Activated CD8-positive, alpha-beta T cell treated with anti-CD3 and anti-CD28 coated beads for 36 hours (primary cell): ENCODE results near the gene IGFBPL1. TPM values are rescaled to one million over a fixed set of nuclear protein-coding genes. Genes with fewer than 3 reads are reported as not detected.

Experiments used
- ATAC-seq: fragments of 200-7000 bp; cut with Tn5 transposase; one replicate; pipeline ENCODE4 v1.10.0; 2021; ENCODE audit warnings: mild to moderate bottlenecking, moderate library complexity
- CTCF ChIA-PET: fragments of 350-600 bp; sonication (Branson Sonifier 250); formaldehyde crosslinking; loops from one replicate; lab custom pipeline; 2021; ENCODE audit warnings: antibody characterized with exemption; lab: Charles Lee
- POLR2A ChIA-PET: fragments of 350-600 bp; sonication (Branson Sonifier 250); formaldehyde crosslinking; loops from one replicate; lab custom pipeline; 2021; ENCODE audit warnings: antibody characterized with exemption; lab: Charles Lee
- DNase-seq: peaks from one replicate; pipeline ENCODE4 v3.0.0-alpha.2; 2020
- H3K27ac Mint-ChIP-seq: one replicate; pipeline ENCODE4 v1.8.0; 2021; ENCODE audit warnings: mild to moderate bottlenecking, mixed read lengths
- H3K27me3 Mint-ChIP-seq: one replicate; pipeline ENCODE4 v1.8.0; 2021; ENCODE audit warnings: mixed read lengths
- H3K36me3 Mint-ChIP-seq: one replicate; pipeline ENCODE4 v1.8.0; 2021; ENCODE audit warnings: low read depth, mixed read lengths
- H3K4me1 Mint-ChIP-seq: one replicate; pipeline ENCODE4 v1.8.0; 2021; ENCODE audit warnings: low read depth, mixed read lengths
- H3K4me3 Mint-ChIP-seq: one replicate; pipeline ENCODE4 v1.8.0; 2021; ENCODE audit warnings: mild to moderate bottlenecking, moderate library complexity, mixed read lengths
- H3K9me3 Mint-ChIP-seq: one replicate; pipeline ENCODE4 v1.8.0; 2021; ENCODE audit warnings: mixed read lengths
- intact Hi-C: fragments of 100-400 bp; cut with micrococcal nuclease; formaldehyde crosslinking; loops from one replicate; pipeline ENCODE4 v1.10.0; 2022
- total RNA-seq, 2 experiments: library from RNA; stranded (reverse); gene quantifications; one replicate each; pipeline ENCODE4 v1.2.3, GENCODE V29; 2021
- TF ChIP-seq, protein P1 (sequence below): fragments of 200-600 bp; IDR thresholded peaks from one replicate; pipeline ENCODE4 v1.8.0; 2022; ENCODE audit warnings: antibody characterized with exemption, mild to moderate bottlenecking

Gene IGFBPL1
- total RNA-seq, 2 experiments from 2014 or later = not detected

- ATAC-seq (no peak), DNase-seq (no peak)
- H3K36me3 Mint-ChIP-seq = no peaks in the 10 kb centered on the region
- TF ChIP-seq, protein P1, sequence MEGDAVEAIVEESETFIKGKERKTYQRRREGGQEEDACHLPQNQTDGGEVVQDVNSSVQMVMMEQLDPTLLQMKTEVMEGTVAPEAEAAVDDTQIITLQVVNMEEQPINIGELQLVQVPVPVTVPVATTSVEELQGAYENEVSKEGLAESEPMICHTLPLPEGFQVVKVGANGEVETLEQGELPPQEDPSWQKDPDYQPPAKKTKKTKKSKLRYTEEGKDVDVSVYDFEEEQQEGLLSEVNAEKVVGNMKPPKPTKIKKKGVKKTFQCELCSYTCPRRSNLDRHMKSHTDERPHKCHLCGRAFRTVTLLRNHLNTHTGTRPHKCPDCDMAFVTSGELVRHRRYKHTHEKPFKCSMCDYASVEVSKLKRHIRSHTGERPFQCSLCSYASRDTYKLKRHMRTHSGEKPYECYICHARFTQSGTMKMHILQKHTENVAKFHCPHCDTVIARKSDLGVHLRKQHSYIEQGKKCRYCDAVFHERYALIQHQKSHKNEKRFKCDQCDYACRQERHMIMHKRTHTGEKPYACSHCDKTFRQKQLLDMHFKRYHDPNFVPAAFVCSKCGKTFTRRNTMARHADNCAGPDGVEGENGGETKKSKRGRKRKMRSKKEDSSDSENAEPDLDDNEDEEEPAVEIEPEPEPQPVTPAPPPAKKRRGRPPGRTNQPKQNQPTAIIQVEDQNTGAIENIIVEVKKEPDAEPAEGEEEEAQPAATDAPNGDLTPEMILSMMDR = no peak
- ChIA-PET CTCF (interaction anchor here (1.1 to 1.3 kb wide), 2 partner anchors 9 to 202 kb away, joined by 4 read pairs; no protein-coding TSS in a partner anchor), POLR2A (no interaction called here)
- H3K27me3 Mint-ChIP-seq = peaks cover 4% of the 10 kb centered on the region
- no peak overlapping the region for H3K27ac Mint-ChIP-seq
- H3K4me3 Mint-ChIP-seq = no peak overlapping the region
- no peaks in the 10 kb centered on the region for H3K9me3 Mint-ChIP-seq
- peaks cover 4% of the 10 kb centered on the region for H3K4me1 Mint-ChIP-seq
- intact Hi-C loops = loop anchor here (10.0 kb wide), 1 partner anchor 277 kb away; no protein-coding TSS in a partner anchor
Observed at GRCh38 chr9:38361473-38361850, 62.8 kb downstream of the IGFBPL1 start.

DNA sequence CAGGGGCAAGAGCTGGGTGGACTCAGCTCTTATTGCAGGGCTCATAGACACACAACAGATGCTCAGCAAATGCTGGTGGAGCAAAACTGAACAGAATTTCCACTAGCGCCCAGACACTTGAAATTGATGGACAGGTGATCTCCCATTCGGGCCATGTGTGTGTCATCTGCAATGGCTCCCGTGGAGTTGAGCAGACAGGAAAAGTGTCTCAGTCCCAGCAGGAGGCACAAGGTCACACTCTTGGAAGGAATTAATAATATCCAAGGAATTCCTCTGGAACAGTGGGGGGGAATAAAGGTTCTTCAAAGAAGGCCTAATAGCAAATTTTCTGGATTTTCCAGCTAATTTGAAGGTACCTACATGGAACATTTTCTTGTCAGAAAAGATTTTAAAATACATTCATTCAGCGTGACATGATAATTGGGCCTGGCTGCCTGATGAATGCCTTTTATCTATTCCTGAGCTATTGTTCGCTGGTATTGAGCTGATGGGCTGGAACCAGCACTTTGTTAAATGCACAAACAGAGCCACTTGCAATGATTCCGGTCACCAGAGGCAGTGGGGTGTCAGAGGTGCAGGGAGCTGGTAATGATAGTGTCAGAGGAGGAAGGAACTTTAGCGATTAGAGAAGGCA lies 63.3 kb downstream of the IGFBPL1 start:
- H3K27me3 Mint-ChIP-seq = peaks cover 4% of the 10 kb centered on the region
- ChIA-PET CTCF (interaction anchor here (1.1 to 1.3 kb wide), 3 partner anchors 9 to 201 kb away, joined by 3 to 4 read pairs (median 4); no protein-coding TSS in a partner anchor), POLR2A (no interaction called here)
- ATAC-seq = no peak
- no peaks in the 10 kb centered on the region for H3K9me3 Mint-ChIP-seq
- no peak for DNase-seq
- peaks cover 4% of the 10 kb centered on the region for H3K4me1 Mint-ChIP-seq
- intact Hi-C loops = loop anchor here (10.0 kb wide), 1 partner anchor 276 kb away; no protein-coding TSS in a partner anchor
- TF ChIP-seq, protein P1 = no peak
- H3K27ac Mint-ChIP-seq = no peak overlapping the region
- H3K4me3 Mint-ChIP-seq = no peak overlapping the region
- H3K36me3 Mint-ChIP-seq = no peaks in the 10 kb centered on the region

DNA sequence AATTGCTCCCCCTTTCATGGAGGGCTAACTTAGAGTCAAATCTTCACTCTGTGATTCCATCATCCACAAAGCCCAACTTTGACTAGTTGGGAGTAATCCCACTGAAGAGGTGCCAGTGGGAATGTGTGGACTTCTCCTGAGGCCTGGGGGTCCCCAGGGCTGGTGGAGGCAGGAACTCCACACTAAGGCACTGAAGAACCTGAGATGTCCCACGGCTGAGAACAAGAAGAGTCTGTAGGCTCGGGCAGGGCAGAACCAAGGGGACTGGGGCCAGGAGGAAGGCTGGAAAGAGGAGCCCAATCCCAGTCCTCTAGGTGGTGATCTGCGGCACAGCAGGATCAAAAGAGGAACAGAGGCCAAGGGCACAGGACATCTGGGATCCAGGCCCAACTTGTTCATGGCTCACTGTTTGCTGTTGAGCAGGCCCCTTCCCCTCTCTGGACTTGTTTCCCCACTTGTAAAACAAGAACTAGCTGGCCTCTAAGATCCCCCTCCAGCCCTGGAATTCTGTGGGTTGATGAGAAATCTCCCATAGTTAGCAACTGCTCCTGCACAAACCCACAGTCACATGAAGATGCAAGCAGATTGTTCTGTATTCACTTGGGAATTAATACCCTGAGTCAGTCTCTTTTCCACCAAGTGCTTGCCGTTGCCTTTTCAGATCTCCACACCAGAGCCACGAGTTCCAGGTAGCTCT lies 64.4 kb downstream of the IGFBPL1 start:
- intact Hi-C loops = loop anchor here (10.0 kb wide), 2 partner anchors 275 to 445 kb away; no protein-coding TSS in a partner anchor
- Mint-ChIP-seq H3K27ac (no peak overlapping the region), H3K9me3 (no peaks in the 10 kb centered on the region), H3K27me3 (peaks cover 2% of the 10 kb centered on the region), H3K4me3 (no peak overlapping the region), H3K36me3 (no peaks in the 10 kb centered on the region), H3K4me1 (peaks cover 4% of the 10 kb centered on the region)
- DNase-seq (no peak), ATAC-seq (no peak)
- ChIA-PET CTCF (interaction anchor here (1.3 kb wide), 1 partner anchor 16 kb away, joined by 3 read pairs; no protein-coding TSS in a partner anchor), POLR2A (no interaction called here)
- TF ChIP-seq, protein P1 = no peak

DNA sequence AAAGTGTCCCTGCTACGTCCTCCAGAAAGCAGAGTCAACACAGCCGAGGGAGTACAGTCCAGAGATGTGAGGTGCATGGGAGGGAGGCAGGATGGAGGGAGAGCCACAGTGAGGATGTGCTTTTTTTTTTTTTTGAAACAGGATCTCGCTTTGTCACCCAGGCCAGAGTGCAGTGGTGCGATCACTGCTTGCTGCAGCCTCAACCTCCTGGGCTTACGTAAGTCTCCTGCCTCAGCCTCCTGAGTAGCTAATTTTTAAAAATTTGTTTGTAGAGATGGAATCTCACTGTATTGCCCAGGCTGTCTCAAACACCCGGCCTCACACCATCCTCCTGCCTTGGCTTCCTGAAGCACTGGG lies 65.0 kb downstream of the IGFBPL1 start:
- H3K9me3 Mint-ChIP-seq = no peaks in the 10 kb centered on the region
- ATAC-seq = no peak
- H3K4me3 Mint-ChIP-seq = no peak overlapping the region
- DNase-seq = no peak
- H3K27me3 Mint-ChIP-seq = peaks cover 2% of the 10 kb centered on the region
- peaks cover 4% of the 10 kb centered on the region for H3K4me1 Mint-ChIP-seq
- TF ChIP-seq, protein P1 = no peak
- ChIA-PET CTCF (no interaction called here), POLR2A (no interaction called here)
- intact Hi-C loops = loop anchor here (10.0 kb wide), 1 partner anchor 444 kb away; no protein-coding TSS in a partner anchor
- no peak overlapping the region for H3K27ac Mint-ChIP-seq
- no peaks in the 10 kb centered on the region for H3K36me3 Mint-ChIP-seq
